Fibroblast of skin of left quadriceps (primary cell): ENCODE measurements around the gene LAMTOR4.

Experiments used
- DNase-seq, 2 experiments: peaks; one replicate each; pipeline ENCODE4 v3.0.0-alpha.2; 2013; ENCODE audit warnings: low read depth in 2 of 2

LAMTOR4 gene

DNA sequence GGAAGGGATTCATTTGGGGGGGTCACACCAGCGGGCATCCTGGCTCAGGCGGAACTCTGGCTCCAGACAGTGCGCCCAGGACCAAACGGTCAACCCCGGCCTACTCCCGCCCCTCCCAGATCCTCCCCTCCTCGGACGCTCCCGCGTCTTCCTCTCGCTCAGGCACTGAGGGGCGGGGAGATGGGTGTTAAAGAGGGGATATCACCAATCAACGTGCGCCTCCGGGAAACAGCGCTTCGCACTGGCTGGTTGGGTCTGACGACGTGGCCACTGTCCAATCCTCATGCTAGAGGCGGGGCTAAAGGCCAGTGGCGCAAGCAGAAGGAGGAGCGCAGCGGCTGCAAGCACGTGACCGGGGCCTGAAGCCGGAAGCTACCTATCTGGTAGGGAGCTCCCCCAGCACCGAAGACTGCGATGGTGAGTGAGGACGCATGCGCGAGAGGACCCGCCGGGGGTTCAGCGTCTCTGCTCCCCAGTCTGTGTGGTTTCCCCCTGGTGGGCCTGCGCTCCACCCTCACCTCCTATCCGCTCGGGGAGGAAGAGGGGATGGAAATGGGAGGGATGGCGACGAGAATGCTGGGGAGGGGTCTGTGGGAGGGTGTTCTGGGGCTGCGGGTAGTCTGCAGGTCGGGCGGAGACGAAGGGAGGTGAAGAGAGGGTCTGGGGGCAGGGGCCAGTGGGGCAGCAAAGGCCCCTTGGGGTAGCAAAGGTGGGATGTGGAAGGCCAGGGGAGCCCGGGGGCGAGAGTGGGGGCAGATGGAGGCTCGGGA, at the start of gene LAMTOR4:
Gene LAMTOR4 (plus strand): TSS at position 360 of the 770 bp plus-strand sequence. CDS start 55 bp downstream, at position 415.
- DNase-seq, result peak; percentile 96 to 97

- DNase-seq, result no peak
These were observed 49.3 kb upstream of the LAMTOR4 start for GRCh38 chr7:100099452-100099851.

GRCh38 chr7:100100420-100101015, 48.2 kb upstream of the LAMTOR4 start:
- DNase-seq, result peak; percentile 97

DNA sequence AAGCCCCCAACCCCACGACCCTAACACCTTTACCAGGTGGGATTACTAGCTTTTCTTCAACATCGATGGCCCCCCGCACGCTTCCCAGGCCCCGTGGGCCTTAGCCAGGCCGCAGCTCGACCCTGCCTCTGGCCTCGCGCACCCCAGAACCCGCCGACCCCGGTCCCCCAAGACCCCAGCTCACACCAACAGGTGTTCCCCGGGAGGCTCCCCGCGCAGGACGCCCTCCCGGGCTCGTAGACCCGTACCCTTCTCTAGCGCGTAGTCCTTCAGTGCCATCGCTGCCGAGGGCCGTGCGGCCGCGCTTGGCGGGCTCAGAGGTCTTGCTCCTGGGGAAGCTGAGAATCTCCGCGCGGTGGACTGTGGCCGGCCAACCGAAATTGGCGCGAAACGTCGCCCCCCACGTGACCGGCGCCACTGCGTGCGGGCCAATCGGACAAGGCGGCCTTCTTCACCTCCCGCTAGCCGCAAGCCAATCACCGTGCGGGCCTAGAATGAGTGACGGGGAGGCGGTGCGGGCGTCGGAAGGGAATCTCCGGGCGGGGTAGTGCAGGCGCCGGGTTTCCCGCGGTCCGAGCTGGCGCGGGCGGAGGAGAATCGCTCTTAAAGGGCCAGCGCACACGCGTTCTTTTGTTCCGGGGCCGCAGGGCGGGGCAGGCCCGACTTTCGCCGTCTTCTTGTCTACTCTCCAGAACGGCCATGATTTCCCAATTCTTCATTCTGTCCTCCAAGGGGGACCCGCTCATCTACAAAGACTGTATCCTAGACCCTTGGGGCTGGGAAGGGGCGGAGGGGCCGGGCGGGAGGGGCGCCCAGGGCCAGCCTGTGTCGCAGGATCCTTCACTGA, 47.5 kb upstream of the LAMTOR4 start, which contains the start of the genes AP4M1 and MCM7:
Gene AP4M1 (plus strand): TSS at position 628 of the 847 bp plus-strand sequence. CDS start 72 bp downstream, at position 700.
Gene MCM7 (minus strand): TSS at position 382 of the 847 bp plus-strand sequence. CDS start 103 bp downstream, at position 279.
- DNase-seq, result peak; percentile 99

GRCh38 chr7:100102950-100103840, 45.5 kb upstream of the LAMTOR4 start:
- no peak for DNase-seq

DNA sequence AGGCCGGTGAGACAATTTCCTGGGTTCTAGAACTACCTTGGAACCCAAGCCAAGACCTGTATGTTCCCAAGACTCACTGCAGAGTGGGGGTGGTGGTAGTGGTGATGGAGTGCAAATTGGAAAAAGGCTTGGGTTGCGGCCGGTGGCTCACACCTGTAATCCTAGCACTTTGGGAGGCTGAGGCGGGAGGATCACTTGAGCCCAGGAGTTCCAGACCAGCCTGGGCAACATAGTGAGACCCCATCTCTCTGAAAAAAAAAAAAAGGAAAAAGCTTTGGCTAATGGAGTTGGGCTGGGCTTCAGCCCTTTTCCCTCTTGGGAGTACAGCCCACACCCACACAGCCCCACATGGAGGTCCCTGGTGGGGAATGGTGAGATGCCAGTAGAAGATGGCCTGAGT, 43.2 kb upstream of the LAMTOR4 start:
- DNase-seq, result no peak

- no peak for DNase-seq
These were observed 42.1 kb upstream of the LAMTOR4 start for GRCh38 chr7:100106633-100107032.

DNA sequence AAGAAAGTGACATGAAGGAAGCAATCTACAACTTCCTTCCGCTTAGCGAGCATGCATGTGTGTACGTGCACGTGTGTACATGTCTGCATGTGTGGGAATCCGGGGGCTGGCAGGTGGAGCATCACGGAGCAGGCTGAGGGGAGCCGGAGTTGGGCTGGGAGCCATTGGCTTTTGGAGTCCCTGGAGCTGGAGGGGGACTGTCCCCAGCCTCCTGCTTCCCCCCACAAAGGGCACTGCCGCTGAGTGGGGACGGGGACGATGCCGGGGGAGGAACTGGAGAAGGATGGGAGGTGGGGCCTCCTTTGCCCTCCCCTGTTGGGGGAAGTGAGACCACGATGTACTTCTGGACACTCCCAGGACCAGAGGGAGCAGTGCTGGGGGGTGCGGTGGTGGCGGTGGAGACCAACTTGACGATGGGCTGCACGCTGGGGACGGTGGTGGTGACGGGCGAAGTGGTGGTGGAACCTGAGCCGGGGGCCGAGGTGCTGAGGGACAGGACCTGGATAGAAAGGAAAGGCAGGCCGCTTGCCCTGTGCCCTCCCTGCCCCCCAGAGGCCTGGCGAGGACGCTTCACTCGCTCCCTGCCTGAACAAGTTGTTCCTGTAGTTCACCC, 41.5 kb upstream of the LAMTOR4 start:
- DNase-seq, result no peak

DNA sequence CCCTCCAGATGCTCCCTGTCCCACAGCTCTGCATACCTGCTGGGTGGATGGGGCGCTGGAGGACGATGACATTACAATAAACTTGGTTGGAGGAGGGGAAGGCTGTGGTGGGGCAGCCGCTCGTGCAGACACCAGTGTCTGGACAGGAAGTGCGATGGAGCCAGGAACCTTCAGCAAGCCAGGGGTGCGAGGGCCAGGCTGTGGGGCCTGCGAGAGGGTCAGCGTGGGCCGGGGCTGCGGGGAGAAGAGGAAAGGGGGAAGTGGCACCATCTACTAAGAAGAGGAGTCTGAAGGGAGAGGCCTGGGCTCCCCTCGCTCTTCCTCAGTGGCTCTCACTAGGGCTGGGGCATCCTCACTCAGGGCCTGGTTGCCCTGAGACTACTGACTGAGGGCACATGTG, 40.8 kb upstream of the LAMTOR4 start:
- DNase-seq, result no peak

DNA sequence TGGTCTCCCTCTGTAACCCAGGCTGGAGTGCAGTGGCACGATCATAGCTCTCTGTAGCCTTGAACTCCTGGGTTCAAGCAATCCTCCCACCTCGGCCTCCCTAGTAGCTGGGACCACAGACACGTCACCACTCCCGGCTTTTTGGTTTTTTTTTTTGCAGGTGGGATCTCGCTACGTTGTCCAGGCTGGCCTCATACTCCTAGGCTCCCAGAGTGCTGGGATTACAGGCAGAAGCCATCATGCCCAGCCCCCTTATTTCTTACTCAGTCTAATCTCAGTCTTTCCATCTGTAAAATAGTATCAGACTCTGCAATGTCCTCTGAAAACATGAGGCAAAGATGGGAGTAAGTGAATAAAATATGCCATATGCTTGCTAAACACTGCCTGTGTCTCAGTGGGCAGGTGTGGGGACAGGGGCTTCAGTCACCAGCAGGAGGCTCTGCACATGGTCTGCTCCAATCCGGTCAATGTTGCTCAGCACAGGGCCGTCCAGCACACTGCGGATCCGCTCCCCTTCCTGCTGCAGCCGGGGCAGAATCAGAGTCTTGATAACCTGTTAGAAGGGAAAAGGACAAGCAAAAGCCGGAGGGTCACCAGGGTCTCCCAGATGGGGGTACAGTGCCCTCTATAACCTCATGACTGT, 39.1 kb upstream of the LAMTOR4 start:
- DNase-seq, result no peak

DNA sequence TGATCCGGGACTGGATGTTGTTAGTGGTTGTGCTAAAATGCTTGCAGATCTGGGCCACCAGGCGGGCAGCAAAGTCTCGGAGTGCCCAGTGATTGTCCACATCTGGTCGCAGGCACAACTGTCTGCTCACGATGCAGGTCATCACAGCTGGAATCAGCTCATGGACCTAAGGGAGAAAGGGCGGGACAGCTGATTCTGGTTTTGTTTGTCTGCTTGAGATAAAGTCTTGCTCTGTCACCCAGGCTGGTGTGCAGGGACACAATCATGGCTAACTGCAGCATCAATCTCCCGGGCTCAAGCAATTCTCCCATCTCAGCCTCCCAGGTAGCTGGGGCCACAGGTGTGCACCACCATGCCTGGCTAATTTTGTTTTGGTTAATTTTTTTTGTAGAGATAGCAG, 37.6 kb upstream of the LAMTOR4 start:
- no peak for DNase-seq

- no peak for DNase-seq
These were observed 36.8 kb upstream of the LAMTOR4 start for GRCh38 chr7:100111914-100112313.

DNA sequence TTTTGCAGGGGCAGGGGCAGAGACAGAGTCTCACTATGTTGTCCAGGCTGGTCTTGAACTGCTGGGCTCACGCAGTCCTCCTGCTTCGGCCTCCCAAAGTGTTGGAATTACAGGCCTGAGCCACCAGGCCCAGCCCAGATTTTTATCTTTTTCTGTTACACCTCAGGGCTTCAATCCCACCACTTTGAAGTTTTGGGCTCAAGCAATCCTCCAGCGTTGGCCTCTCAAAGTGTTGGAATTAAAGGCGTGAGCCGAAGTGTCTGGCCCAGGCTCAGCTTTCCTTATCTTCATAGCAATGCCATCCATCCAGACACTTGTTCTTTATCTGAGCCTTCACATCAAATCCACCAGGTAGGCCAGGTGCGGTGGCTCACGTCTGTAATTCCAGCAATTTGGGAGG, 33.7 kb upstream of the LAMTOR4 start:
- no peak for DNase-seq

GRCh38 chr7:100118388-100119071, 30.2 kb upstream of the LAMTOR4 start:
- no peak for DNase-seq

DNA sequence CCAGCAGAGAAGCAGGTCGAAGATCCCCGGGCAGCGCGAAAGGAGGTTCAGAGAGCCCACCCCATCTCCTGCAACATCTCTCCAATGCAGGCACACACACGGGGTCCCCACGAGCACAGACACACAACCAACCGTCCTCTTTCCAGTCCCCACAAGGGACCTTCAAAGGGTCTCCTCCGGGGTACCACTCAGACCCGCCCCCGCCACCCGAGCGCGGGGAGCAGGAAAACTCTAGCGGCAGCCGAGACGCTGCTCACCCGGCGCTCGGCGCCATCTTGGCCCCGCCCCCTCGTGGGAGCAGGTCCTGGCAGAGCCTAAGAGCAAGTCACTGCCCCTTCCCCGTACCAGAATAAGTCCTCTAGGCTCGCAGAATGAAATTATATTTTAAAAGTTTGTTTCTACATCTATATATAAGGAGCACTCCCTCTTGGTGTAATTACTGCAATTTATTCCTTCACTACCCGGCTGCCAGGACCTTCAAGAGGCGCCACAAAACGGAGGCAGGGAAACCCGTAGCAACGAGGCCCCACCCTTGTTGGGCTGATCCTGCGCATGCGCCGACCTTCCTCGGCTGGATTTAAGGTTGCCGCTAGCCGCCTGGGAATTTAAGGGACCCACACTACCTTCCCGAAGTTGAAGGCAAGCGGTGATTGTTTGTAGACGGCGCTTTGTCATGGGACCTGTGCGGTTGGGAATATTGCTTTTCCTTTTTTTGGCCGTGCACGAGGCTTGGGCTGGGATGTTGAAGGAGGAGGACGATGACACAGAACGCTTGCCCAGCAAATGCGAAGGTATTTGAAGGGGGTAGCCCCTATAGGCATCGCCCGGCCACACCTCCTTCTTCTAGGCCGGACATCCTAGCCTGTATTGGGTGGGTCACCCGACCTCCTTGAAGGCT, 29.4 kb upstream of the LAMTOR4 start, which contains the start of the genes CNPY4 and TAF6:
Gene CNPY4 (plus strand): TSS at position 563 of the 898 bp plus-strand sequence. CDS start 111 bp downstream, at position 674.
Gene TAF6 (minus strand): TSS at position 287 of the 898 bp plus-strand sequence. CDS start 5,149 bp downstream, outside the sequence.
- DNase-seq, result peak; percentile 87 to 88

GRCh38 chr7:100119970-100120732, 28.6 kb upstream of the LAMTOR4 start:
- DNase-seq, result peak; percentile 35 to 45

GRCh38 chr7:100120733-100121036, 28.0 kb upstream of the LAMTOR4 start:
- no peak for DNase-seq

DNA sequence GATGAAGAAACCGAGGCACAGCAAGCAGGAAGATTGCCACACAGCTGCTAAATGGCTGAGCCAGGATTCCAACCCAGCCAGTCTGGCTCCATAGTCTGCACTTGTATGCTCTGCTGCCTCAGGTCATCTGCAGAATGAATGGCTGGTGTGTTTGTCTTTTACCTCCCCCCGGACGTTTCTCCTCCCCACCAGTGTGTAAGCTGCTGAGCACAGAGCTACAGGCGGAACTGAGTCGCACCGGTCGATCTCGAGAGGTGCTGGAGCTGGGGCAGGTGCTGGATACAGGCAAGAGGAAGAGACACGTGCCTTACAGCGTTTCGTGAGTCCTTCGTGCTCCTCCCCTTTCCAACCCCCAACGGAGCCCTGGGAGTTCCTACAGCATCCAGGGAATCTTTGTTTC, 26.7 kb upstream of the LAMTOR4 start:
- DNase-seq, result no peak
